ENCODE results near the gene ANKRD33.

DNA sequence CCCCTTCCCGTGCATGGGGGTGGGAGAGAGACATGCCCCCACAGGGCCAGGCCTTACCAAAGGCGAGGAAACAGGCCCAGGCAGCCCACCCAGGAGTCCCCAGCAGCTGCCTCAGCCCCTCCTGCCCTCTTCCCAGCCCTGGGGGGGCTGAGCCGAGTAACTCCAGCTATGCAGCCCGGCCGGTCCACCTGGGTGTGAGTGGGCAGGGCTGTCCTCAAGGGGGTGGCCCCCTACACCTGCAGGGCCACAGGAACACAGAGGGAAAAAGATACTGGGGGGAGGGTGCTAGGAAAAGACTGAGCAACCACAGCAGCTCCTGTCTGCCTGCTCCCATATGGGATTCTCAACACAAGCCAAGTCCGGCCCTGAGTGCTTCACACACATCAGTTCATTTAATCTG is 46.9 kb upstream of the ANKRD33 start:
- TF ChIP-seq, protein P1, sequence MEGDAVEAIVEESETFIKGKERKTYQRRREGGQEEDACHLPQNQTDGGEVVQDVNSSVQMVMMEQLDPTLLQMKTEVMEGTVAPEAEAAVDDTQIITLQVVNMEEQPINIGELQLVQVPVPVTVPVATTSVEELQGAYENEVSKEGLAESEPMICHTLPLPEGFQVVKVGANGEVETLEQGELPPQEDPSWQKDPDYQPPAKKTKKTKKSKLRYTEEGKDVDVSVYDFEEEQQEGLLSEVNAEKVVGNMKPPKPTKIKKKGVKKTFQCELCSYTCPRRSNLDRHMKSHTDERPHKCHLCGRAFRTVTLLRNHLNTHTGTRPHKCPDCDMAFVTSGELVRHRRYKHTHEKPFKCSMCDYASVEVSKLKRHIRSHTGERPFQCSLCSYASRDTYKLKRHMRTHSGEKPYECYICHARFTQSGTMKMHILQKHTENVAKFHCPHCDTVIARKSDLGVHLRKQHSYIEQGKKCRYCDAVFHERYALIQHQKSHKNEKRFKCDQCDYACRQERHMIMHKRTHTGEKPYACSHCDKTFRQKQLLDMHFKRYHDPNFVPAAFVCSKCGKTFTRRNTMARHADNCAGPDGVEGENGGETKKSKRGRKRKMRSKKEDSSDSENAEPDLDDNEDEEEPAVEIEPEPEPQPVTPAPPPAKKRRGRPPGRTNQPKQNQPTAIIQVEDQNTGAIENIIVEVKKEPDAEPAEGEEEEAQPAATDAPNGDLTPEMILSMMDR (IDR thresholded peaks at IDR 0.05): no peak
- no peak for TF ChIP-seq POLR2A (IDR thresholded peaks at IDR 0.05)

Data from tibial nerve (tissue), 3 donors.